SW 1271 (cell line): Measurements from ENCODE around the gene LYL1.

Source experiments
- DNase-seq, 2 experiments: peaks; one replicate each; lab custom pipeline; 2025; lab: John Stamatoyannopoulos, UW

LYL1 gene

DNA sequence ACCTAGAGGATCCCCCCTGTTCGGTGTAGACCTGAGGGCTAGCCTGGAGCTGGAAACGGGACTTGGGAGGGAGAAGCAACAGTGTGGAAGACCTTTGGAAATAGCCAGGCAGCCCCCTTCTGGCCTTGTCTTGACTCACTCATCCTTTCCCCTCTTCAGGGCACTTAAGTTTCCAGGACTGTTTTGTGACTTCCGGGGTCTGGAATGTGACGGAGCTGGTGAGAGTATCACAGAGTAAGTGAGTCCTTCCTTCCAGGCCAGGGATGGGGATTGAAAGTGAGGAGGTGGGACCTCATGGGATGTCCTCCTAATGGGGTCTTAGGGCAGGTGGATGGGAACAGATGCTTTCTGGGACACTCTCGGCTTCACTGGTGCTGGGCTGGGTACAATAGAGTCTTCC lies 29.4 kb downstream of the LYL1 start:
- DNase-seq = no peak

DNA sequence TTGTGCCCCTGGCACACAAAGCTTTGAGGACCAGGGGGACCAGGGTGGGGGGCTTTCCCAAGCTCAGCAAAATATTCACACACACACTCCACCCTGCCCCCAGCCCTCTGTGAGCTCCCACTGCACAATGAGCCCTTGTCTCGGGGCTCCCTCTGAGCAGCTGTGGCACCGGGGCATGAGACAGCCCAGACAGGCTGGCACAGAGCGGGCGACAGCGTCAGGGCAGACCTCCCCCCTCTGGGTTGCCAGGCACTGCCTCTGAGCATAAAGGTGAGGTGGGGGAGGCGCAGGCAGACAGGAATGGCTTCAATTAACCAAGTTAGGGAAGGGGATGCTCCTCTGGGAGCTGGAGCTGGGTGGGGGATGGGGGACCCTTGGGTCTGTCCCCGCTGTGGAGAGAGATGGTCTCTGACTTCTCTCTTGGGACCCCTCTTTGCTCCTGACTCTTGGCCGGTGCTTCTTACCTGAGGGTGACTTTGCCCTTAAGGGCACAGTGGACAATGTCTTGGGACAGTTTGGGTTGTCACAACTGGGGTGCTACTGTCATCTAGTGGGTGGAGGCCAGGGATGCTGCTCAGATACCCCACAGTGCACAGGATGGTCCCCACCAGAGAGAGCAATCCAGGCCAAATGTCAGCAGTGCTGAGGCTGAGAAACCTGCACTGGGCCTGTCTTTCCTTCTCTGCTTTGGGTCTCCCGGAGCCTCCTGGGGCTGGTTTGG lies 30.3 kb downstream of the LYL1 start:
- no peak for DNase-seq

DNA sequence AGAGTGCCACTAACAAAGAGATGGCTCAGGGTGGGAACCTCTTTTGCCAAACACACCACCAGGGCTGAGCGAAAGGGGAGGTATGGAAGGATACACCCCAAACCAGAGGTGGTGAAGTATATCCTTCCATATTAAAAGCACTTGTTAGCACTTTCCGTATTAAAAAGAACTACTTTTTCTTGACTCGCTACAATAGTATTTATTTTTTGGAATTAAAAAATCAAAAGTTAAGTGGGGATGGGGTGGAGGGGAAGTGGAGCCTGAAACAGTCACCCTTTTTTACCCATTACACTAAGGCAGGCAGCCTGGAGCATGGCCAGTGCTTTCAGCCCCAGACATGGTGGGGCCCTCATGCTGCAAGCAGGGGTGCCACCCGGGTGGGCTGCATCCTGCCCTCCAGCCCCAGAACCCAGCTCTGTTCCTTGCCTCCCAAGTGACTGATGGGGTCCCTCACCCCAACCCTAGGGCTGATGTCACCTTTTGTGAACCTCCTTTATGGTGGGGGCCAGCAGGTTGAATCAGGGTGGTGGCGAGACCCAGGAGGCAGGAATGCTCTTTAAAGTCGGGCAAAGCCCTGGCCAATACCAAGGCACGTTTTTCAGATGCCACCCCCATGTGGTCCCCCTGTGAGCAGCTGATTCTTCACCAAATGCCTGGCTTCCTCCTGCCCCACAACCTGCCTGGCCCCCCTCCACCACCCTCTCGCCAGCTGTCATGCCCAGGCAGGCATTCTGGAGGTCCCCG lies 31.0 kb downstream of the LYL1 start:
- DNase-seq = no peak

GRCh38 chr19:13070425-13071140 lies 32.1 kb downstream of the LYL1 start:
- DNase-seq = no peak

- no peak for DNase-seq
These were observed 33.0 kb downstream of the LYL1 start for GRCh38 chr19:13069415-13070359.

- no peak for DNase-seq
These were observed 34.4 kb downstream of the LYL1 start for GRCh38 chr19:13068085-13068846.

- DNase-seq = no peak
These were observed 35.5 kb downstream of the LYL1 start for GRCh38 chr19:13066933-13067807.

- no peak for DNase-seq
These were observed 36.4 kb downstream of the LYL1 start for GRCh38 chr19:13066226-13066625.

DNA sequence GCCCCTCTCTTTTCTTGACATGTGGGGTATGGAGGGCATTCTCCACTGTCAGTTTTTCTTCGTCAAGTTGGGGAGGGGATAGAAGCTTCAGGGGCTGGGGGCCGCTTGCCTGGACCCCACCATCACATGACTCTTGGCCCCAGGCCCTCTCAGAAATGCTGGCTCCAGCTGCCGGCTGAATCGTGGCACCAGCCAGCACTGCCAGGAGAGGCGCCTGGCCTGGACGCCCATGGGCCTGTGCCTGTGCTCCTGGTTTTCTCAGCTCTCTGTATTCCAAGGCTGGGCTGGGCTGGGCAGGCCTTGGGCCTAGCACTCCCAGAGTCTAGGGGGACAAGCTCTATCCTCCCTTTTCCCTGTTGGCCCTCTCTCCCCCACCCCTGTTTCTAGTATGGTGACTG lies 38.6 kb downstream of the LYL1 start:
- DNase-seq = no peak

DNA sequence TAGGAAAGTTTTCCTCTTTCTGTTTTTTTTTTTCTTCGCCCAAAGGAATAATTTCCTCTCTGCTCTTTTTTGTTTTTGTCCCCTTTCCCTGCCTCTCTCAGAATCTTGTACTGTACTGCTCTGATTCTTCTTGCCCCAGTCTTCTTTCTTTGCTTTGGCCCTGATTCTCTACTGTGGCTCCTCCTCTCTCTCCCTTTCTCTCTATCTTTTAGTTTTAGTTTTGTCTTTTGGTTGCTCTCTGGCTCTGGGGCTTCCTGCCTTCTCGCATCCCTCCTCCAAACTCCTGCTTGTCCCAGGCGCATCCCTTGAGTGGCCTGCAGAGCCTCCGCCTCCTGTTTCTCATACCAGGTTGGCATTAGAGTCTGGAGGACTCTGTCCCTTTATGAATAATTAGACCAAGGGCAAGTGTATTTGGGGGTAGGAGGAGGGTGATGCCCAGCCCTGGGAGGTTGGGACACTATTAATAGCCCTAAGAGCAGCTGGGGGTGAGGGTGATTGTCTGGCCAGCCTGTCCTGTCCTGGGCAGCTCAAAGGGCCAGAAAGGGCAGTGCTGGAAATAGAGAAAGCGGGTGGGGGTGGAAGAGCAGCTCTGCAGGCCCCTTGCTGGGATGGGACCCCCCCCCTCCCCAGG lies 39.1 kb downstream of the LYL1 start:
- no peak for DNase-seq

GRCh38 chr19:13062317-13062716 lies 40.3 kb downstream of the LYL1 start:
- no peak for DNase-seq

DNA sequence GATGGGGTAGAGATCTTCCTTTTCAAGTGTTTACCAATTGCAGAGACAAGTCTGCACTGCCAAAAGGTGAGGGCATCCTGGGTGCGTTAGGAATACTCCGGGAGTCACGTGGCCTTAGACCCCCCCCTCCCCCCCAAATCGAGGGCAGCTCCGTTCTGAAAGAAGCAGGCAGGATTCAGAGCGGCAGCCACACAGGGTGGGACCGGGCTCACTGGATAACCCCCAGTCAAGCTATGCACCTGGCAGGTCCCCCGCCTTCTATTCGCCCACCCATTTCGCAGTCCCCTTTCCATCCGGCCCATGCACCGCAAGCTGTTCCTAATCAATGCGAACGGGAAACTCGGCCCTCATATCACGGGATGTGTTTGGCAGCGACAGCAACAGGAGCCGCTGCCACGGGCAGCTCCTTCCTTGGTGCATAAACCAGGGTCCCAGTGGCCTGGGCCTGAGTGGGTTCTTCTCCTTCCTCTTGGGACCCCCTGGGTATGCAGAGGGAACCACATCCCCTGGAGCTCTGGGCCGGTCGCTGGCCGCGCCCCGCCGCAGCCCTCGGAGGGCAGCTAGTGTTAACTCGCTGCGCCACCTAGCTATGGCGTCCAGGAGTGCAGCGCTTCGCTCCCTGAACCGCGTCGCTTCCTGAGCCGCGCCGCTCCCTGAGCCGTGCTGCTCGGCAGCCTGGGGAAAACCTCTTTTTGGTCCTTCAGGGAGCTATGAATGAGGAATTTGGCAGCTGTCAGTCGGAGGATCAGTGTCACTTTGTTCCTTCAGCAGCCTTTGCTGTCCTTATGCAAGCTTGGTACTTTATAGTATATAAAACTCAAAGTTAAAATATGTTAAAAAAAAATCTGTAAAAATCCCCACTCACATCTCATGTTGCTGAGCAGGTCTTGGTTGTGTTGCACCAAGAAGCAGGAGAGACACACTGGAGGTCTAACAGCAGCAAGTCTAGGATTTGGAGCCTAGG lies 41.4 kb downstream of the LYL1 start:
- DNase-seq = peak in 1 of 2 experiments; percentile 65

- DNase-seq = no peak
These were observed 42.3 kb downstream of the LYL1 start for GRCh38 chr19:13060233-13060963.

- DNase-seq = no peak
These were observed 43.6 kb downstream of the LYL1 start for GRCh38 chr19:13058951-13059660.

GRCh38 chr19:13057744-13058143 lies 44.9 kb downstream of the LYL1 start:
- DNase-seq = no peak

- DNase-seq = no peak
These were observed 45.5 kb downstream of the LYL1 start for GRCh38 chr19:13057147-13057572.

- no peak for DNase-seq
These were observed 46.5 kb downstream of the LYL1 start for GRCh38 chr19:13056052-13056660.
